Embryonic facial prominence (tissue), 1 donor: ENCODE data around the gene TICAM1.

Experiments used
- DNase-seq: peaks from one replicate; pipeline ENCODE4 v3.0.0-alpha.2; 2016; ENCODE audit errors: extremely low spot score

The TICAM1 gene

DNA sequence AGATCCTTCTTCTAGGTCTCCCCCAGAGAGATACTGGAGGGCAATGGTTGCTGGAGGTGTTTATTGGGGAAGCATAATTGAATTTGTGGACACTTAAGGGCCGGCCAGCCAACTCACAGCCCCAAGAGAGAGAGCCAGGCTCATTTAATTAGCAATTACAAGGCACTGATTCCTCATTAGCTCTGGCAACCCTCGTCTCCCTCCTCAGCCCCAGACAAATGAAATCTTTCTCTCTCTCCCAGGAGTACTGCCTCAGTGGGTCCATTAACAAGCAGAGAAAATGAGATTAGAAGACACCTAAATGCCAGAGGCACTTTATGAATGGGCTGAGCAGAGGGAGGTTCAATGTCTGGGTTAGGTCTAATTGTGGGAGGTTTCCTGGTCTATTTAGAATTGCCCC, 58.9 kb downstream of the TICAM1 start:
- DNase-seq = no peak

DNA sequence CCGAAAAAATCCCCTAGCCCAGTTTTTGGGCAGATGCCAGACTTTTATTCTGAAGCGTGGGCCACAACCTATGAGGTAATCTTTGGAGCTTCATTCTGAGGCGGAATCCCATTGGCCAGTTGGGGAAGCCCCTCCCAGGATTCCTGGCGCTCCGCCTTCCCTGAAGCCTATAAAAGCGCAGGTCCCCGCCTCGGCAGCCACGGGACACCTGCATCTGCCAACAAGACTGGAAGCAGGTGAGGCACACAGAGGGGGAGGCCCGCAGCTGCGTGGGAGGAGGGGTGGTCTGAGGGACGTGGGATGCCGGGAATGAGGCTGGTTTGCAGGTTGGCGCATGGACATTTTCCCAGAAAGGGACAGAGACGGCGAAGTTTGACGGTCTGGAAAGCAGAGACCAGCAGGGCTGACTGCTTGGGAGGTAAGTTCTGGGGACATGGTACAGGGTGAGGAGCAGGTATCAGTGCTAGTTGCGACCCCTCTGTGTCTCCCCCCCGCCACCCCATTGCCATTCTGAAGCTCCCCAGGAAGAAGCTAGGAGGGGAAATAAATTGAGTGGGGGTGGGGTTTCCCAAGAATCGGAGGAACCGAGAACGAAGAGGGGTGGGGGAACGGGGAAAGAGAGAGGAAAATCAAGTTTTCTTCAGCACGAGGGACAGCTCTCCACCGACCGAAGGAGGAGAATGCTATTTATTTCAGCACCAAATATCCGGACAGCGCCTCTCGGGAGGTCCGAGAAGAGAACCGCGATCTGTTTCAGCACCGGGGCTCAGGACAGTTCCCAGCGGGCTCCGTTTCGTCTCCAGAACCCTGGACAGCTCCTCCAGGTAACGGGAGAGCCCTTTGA, 62.4 kb downstream of the TICAM1 start:
- DNase-seq = peak; percentile 85
